Natural killer cell treated with Interleukin-12 subunit alpha and Interleukin-12 subunit beta and Interleukin-15 and Interleukin-18, amount 100 ng/mL, for 72 hours (primary cell): ENCODE measurements around the gene MSI2. TPM values are rescaled to one million over a fixed set of nuclear protein-coding genes. Genes with fewer than 3 reads are reported as not detected.
A peak's percentile ranks its signal among the peaks of the same experiment; 100 is the strongest.

ENCODE experiments used
- ATAC-seq, 2 donors: fragments of 150-1000 bp; cut with Tn5 transposase in 1 of 2; sonication (Bioruptor Pico), chemical (Tn5 transposase) in 1 of 2; 2 replicates each; pipeline ENCODE4 v1.10.0; 2021
- DNase-seq: peaks from one replicate; pipeline ENCODE4 v3.0.0; 2022; ENCODE audit warnings: low spot score
- H3K27ac Mint-ChIP-seq, 2 donors: 1 replicate in 1 of 2; 2 replicates in 1 of 2; pipeline ENCODE4 v1.8.0; 2022; ENCODE audit warnings: mixed read lengths in 2 of 2, mild to moderate bottlenecking in 1 of 2, moderate library complexity in 1 of 2
- H3K27me3 Mint-ChIP-seq, 2 donors: 1 replicate in 1 of 2; 2 replicates in 1 of 2; pipeline ENCODE4 v1.8.0; 2022; ENCODE audit warnings: mixed read lengths in 2 of 2
- H3K36me3 Mint-ChIP-seq: one replicate; pipeline ENCODE4 v1.8.0; 2022; ENCODE audit warnings: mixed read lengths
- H3K4me1 Mint-ChIP-seq, 2 donors: 1 replicate in 1 of 2; 2 replicates in 1 of 2; pipeline ENCODE4 v1.8.0; 2022; ENCODE audit warnings: low read depth in 2 of 2, mixed read lengths in 2 of 2, mild to moderate bottlenecking in 1 of 2
- H3K4me3 Mint-ChIP-seq: one replicate; pipeline ENCODE4 v1.8.0; 2022; ENCODE audit warnings: mixed read lengths
- H3K9me3 Mint-ChIP-seq: 2 replicates; pipeline ENCODE4 v1.8.0; 2022; ENCODE audit warnings: mixed read lengths
- total RNA-seq, 2 donors: library from RNA; stranded (reverse); gene quantifications; one replicate each; pipeline ENCODE4 v1.2.3, GENCODE V29; 2022

Gene MSI2
- total RNA-seq, 2 donors from 2014 or later = 51.3 to 126 TPM

DNA sequence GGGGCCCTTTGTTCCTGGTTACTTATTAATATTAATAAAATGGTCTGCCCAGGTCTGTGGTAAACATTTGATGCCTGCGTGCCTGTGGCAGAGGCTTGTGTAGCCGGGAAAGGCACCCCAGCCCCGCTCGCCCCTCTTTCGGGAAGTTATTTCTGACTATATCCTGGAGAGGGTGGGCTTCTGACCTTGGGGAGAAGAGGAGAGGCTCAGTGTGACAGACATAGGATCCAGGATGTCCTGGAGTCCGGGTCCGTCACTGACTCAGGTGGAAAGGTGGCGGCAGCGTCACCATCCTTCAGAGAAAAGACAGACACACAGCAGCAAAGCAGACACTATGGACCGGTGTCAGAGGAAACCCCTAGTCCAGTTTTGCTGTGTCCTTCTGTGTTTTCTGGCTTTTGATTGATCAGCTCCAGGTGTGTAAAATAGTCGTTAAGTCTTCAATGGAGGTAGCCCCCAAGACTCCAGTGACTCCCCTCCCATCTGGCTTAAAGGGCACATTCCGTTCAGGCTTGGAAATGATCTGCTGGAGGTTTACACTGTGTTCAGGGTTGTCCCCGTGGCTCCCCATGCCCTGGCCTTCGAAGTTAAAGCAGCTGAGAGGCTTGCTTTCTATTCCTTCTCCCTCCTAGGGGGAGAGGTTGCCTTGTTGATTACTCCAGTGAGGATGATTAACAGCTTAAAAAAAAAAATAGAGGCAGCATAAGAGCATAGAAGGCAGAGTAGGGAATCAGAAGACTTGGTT lies 407.2 kb downstream of the MSI2 start:
- H3K36me3 Mint-ChIP-seq = no peaks in the 10 kb centered on the region
- peaks cover 0 to 11% of the 10 kb centered on the region in 2 donors for H3K4me1 Mint-ChIP-seq
- ATAC-seq = no peak
- H3K27me3 Mint-ChIP-seq = no peaks in the 10 kb centered on the region
- no peaks in the 10 kb centered on the region for H3K9me3 Mint-ChIP-seq
- peak overlapping the region in 1 of 2 donors; percentile 88 for H3K27ac Mint-ChIP-seq
- peak; percentile 34 for DNase-seq
- H3K4me3 Mint-ChIP-seq = no peak overlapping the region

DNA sequence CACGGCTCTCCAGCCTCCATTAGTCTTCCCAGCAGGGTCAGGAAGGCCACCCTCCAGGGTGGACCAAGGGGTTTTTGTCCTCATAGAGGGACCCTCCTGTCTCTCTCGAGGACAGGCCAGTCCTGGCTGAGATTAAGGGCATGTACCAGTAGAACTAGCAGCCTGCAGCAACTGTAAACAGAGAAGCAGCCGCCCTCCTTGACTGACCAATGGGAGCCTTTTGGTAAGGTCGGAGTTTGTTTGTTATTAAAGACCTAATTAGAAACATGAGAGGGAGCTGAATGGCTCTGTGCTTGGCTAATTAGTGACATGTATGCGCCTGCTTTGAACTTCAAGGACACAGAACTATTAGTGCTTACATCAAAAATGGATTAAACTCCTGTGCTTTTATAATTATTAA lies 408.8 kb downstream of the MSI2 start:
- H3K4me3 Mint-ChIP-seq = no peak overlapping the region
- no peaks in the 10 kb centered on the region for H3K9me3 Mint-ChIP-seq
- peaks cover 7 to 19% of the 10 kb centered on the region in 2 donors for H3K4me1 Mint-ChIP-seq
- no peaks in the 10 kb centered on the region for H3K27me3 Mint-ChIP-seq
- ATAC-seq (peak in 1 of 2 donors; percentile 11), DNase-seq (no peak)
- H3K36me3 Mint-ChIP-seq = no peaks in the 10 kb centered on the region
- H3K27ac Mint-ChIP-seq = peak overlapping the region in 1 of 2 donors; percentile 88

DNA sequence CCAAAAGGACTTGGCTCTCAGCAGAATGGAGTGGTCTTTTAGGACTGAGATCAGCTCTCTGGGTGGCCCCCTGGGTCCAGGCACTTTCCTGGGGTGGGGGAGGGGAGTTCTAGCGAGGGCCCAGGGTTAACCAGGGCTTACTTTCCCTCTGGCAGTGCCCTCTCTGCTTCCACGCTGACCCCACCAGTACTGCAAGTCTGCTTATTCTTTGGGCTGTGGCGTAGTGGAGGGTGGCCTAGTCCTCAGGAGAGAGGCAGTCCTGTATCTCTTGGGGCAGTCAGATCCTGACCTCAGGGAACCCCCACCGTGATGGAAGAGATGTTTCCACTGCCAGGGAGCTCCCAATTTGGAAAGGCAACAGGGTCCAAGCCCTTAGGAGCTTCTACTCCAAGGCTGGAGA lies 409.4 kb downstream of the MSI2 start:
- DNase-seq (no peak), ATAC-seq (no peak)
- no peaks in the 10 kb centered on the region for H3K27me3 Mint-ChIP-seq
- H3K4me1 Mint-ChIP-seq = peaks cover 7 to 24% of the 10 kb centered on the region in 2 donors
- H3K4me3 Mint-ChIP-seq = no peak overlapping the region
- no peaks in the 10 kb centered on the region for H3K9me3 Mint-ChIP-seq
- no peaks in the 10 kb centered on the region for H3K36me3 Mint-ChIP-seq
- H3K27ac Mint-ChIP-seq = peak overlapping the region; percentile 3 to 50

DNA sequence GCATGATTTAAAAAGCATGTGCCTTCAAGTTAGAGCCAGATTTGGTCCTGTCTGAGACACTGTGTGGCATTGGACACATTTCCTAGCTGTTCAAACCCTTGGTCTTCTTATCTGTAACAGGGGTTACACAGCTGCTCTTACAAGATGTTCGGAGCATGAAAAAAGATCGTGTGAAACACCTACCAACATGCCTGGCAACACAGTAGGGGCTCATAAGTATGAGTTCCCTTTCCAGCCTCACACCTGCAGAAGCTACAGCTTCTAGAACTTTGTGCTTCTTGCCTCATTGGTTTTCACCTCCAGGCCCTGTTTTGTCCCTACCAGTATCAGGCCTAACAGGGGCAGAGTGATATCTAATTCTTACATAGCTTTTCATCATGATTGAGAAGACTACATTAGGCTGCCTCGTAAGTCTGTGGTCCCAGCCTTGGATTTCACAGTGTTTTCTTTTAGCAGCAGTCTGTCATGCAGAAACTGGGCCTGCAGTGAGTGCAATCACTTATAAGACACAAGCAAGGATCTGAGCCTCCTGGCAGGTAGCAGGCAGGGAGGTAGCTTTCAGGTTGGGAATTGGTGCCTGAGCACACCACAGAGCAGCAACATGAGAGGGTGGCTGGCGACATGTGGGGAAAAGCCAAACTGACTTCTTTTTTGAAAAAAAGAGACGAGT lies 410.0 kb downstream of the MSI2 start:
- ATAC-seq (no peak), DNase-seq (no peak)
- Mint-ChIP-seq H3K4me3 (no peak overlapping the region), H3K27ac (peak overlapping the region; percentile 3 to 50), H3K27me3 (no peaks in the 10 kb centered on the region), H3K36me3 (no peaks in the 10 kb centered on the region), H3K9me3 (no peaks in the 10 kb centered on the region), H3K4me1 (peaks cover 12 to 28% of the 10 kb centered on the region in 2 donors)

DNA sequence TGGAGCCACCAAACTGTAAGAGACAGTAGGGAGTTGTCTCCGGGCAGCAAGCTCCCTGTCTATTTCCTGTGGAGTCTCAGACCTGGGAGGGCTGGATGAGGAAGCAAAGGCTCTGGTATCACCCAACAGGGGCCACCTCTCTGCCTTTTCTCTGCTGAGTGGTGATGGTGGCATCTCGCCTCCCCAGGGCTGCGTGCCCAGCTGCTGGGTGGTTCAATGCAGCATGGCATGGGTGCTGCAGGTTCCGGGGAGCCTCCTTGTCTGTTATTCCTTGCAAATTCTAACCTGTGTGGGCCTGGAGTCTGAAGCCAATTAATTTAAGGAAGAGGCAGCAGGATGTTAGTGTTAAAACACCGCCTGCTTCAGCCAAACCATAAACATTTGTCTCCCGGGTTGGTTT lies 410.6 kb downstream of the MSI2 start:
- ATAC-seq (no peak), DNase-seq (no peak)
- Mint-ChIP-seq H3K4me1 (peaks cover 18 to 33% of the 10 kb centered on the region in 2 donors), H3K36me3 (no peaks in the 10 kb centered on the region), H3K4me3 (no peak overlapping the region), H3K9me3 (no peaks in the 10 kb centered on the region), H3K27me3 (no peaks in the 10 kb centered on the region), H3K27ac (peak overlapping the region; percentile 3 to 50)

DNA sequence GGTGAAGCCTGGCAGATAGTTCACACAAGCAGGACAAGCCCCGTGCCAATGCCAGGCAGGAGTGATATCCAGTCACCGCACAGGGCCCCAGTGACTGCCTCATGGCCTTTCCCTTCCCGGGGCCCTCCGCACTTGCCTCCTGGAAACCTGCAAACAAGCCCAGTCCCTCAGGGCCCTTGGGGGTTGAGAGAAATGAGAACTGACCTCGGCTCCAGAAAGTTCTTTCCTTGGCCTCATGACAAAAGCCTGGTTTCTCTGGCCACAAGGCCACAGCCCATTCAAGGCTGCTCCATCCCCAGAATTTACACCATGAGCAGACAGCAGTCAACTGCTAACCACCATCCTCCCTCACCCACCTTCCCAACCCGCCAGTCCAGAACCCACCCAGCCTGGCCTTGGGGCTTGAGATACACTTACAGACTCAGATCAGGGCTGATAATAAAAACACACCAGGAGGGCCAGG lies 411.2 kb downstream of the MSI2 start:
- Mint-ChIP-seq H3K27ac (peak overlapping the region; percentile 3 to 50), H3K4me3 (no peak overlapping the region), H3K27me3 (no peaks in the 10 kb centered on the region), H3K9me3 (no peaks in the 10 kb centered on the region), H3K4me1 (peaks cover 24 to 37% of the 10 kb centered on the region in 2 donors), H3K36me3 (no peaks in the 10 kb centered on the region)
- ATAC-seq (no peak), DNase-seq (no peak)

DNA sequence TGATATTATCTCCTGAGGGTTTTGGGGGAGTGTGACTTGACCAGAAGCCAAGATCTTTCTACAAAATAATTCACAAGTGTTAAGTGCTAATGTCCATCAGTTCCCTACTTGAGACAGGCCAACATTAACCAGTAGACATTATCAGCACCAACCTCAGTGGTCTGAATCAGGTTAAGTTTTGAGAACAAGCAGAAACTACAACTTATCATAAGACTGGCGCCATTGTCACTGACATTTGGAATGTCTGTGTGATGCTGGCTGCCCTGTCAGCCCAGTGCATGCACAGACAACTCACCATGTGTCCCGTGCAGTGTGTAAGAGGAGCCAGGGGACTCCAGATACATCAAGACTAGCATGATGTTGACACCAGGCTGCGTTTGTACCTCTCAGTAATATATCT lies 412.0 kb downstream of the MSI2 start:
- H3K36me3 Mint-ChIP-seq = no peaks in the 10 kb centered on the region
- peaks cover 32 to 41% of the 10 kb centered on the region in 2 donors for H3K4me1 Mint-ChIP-seq
- no peaks in the 10 kb centered on the region for H3K9me3 Mint-ChIP-seq
- H3K27me3 Mint-ChIP-seq = no peaks in the 10 kb centered on the region
- H3K4me3 Mint-ChIP-seq = no peak overlapping the region
- H3K27ac Mint-ChIP-seq = peak overlapping the region; percentile 15 to 50
- no peak for DNase-seq
- ATAC-seq = no peak

DNA sequence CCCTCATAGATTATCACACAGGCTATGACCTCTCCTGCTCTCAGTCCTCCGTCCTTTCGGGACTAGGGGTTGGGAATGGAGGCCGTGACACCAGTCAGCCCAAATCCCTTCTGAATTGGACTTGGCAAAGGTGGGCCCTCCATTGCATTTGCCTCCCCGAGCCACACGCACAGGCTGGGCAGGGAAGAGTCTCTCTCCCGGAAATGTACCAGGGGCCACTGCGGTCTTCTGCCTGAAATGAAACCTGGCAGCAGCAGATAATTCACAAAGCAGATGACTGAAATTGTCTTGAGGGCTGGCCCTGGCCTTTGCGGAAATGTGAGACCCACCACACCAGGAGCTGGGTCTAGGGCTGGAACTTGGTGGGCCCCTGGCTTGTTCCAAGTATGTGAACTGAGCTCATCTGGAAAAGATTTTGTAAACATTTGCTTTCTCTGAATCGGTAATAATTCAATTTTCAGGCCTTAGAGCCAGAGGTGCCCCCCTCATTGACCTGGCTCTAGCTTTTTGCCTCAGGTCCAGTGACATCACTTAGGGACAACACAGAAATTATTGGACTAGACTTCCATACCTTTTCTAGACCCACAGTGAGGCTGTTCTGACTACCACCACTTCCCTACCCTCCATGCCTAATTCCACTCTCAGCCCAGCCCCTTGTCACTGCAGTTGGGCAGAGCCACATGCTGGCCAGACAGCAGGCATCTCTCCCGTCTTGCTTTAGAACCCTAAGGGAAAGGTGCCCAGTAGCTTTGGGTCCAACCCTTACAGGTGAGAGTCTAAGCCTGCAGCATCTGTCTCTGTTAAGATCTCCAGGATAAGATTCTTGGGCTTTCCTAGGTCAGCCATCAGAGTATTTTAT lies 413.6 kb downstream of the MSI2 start:
- Mint-ChIP-seq H3K36me3 (no peaks in the 10 kb centered on the region), H3K4me1 (peaks cover 37 to 44% of the 10 kb centered on the region in 2 donors), H3K27ac (peak overlapping the region; percentile 70 to 89), H3K27me3 (no peaks in the 10 kb centered on the region), H3K9me3 (no peaks in the 10 kb centered on the region), H3K4me3 (no peak overlapping the region)
- ATAC-seq = no peak
- DNase-seq = no peak

DNA sequence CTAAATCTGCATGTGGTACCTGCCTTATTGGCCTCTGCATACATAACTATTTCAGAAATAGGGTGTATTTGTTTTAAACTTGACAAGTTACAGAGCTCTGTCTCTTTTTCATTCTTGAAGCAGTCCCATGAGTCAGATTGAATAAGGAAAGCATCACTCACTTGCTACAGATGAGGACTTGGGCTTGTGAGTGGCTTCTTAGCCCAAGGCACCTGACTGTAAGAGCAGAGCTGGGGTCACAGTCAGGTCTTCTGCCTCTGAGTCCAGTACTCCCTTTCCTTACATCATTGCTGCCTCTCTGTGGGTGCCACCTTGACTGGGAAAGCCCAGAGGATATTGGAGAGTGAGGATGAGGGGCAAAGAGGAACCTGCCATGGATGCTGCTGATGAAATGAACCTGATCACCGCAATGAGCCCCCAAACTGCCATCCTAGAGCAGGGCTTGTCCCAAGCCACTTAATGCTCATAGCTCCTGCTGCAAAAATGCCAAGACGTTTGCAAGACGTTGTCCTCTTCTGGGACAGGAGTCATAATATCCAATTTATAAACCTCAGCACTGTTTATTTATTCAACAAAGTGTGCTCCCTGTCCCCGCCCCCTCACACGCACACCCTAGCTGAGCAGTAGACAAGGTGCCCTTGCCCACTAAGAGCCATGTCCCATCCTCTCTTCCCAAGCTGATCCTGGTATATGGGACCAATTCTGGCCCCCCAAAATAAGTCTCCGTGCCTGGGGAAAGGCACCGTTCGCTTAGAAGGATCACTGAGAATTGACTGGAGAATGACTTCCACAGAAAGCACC lies 414.6 kb downstream of the MSI2 start:
- Mint-ChIP-seq H3K4me1 (peaks cover 37 to 44% of the 10 kb centered on the region in 2 donors), H3K27ac (peak overlapping the region; percentile 70 to 89), H3K4me3 (peak overlapping the region; percentile 47), H3K9me3 (no peaks in the 10 kb centered on the region), H3K36me3 (no peaks in the 10 kb centered on the region), H3K27me3 (no peaks in the 10 kb centered on the region)
- ATAC-seq (peak in 1 of 2 donors; percentile 37), DNase-seq (no peak)

DNA sequence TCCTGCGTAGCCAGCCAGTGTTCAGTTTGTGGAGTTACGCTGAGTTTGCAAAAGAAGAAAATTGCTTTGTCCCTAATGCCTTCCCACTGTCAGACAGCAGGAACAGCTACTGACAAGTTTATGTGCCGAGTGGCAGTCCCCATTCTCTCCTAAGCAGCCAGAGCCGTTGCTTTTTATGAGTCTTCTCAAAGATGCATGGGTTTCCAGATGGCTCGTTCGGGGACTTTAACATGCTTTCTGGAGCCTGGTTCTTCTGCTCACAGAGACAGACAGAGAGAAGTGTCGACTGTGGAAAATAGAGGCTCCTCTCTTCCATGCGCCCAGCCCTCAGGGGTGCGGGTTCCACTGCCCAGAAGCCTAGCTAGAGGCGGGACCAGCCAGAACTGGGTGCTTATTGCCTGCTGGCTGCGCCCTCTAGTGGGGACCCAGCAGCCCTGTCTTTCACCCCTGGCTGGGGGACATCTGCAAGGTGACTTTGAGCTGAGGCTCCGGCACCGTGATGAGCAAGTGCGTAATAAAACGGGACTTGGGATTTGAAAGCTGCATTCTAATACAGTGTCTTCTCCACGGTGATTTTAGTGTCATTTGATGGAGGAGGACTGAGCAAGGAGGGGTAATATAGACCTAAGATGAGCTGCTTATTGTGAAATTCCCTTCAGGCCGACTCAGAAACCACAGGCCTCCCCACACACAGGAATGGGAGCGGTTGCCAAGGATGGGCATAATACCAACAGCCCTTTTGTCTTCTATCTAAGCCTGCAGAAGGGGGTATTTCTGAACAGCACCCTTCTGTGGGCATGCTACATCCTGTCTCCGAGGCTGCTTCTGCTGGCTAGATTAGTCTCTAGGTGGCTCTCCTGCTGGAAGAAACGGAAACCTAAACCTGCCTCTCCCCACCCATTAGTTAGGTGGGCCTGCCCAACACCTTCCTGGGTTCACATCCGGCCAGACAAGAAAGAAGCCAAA lies 415.6 kb downstream of the MSI2 start:
- no peaks in the 10 kb centered on the region for H3K9me3 Mint-ChIP-seq
- peaks cover 37 to 44% of the 10 kb centered on the region in 2 donors for H3K4me1 Mint-ChIP-seq
- no peaks in the 10 kb centered on the region for H3K27me3 Mint-ChIP-seq
- DNase-seq (peak; percentile 79), ATAC-seq (peak; percentile 88 to 90)
- peak overlapping the region; percentile 70 to 89 for H3K27ac Mint-ChIP-seq
- peak overlapping the region; percentile 24 for H3K4me3 Mint-ChIP-seq
- no peaks in the 10 kb centered on the region for H3K36me3 Mint-ChIP-seq

DNA sequence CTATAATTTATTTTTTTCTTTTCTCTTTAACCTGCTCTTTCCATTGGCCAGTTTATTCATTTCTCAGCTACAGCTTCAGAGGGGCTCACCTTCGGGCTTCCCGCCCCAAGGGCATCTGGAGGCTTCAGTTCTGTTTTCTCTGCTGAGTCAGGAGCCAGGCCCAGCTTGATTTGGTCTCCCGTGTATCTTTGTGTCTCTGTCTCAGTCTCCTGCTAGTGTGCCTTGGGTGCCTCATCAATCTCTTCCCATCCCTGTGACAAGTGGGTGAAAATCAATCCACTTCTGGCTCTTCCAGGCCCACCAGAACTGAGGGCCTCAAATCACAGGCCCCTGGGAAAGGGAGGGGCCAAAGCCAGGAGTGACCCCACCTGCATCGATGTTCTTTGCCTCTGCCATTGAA lies 416.6 kb downstream of the MSI2 start:
- no peaks in the 10 kb centered on the region for H3K9me3 Mint-ChIP-seq
- H3K4me3 Mint-ChIP-seq = peak overlapping the region; percentile 24
- ATAC-seq = no peak
- H3K36me3 Mint-ChIP-seq = no peaks in the 10 kb centered on the region
- peak overlapping the region; percentile 70 to 89 for H3K27ac Mint-ChIP-seq
- H3K4me1 Mint-ChIP-seq = peaks cover 37 to 44% of the 10 kb centered on the region in 2 donors
- no peaks in the 10 kb centered on the region for H3K27me3 Mint-ChIP-seq
- DNase-seq = no peak

DNA sequence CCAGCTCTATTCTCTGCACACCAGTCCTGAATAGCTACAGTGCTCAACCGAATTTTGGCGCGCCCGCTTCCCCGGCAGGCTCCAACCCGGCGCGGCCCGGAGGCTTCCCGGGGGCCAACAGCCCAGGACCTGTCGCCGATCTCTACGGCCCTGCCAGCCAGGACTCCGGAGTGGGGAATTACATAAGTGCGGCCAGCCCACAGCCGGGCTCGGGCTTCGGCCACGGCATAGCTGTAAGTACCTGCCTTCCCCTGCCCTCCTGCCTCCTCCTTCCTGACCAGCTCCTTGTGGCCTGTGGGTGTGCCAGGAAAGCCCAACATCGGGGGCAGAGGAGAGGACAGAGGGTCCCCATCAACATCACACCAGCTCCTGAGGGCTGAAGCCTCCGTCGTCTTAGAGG lies 418.6 kb downstream of the MSI2 start:
- ATAC-seq = no peak
- no peak overlapping the region for H3K4me3 Mint-ChIP-seq
- no peaks in the 10 kb centered on the region for H3K36me3 Mint-ChIP-seq
- H3K9me3 Mint-ChIP-seq = no peaks in the 10 kb centered on the region
- peaks cover 30 to 36% of the 10 kb centered on the region in 2 donors for H3K4me1 Mint-ChIP-seq
- DNase-seq = no peak
- no peaks in the 10 kb centered on the region for H3K27me3 Mint-ChIP-seq
- peak overlapping the region in 1 of 2 donors; percentile 83 for H3K27ac Mint-ChIP-seq
